Effector memory CD4-positive, alpha-beta T cell (primary cell): Measurements from ENCODE around the gene RRAGC.

Experiments
- DNase-seq, 3 donors: peaks; one replicate each; pipeline ENCODE4 v3.0.0-alpha.2; 2020
- H3K27ac ChIP-seq: 2 replicates; pipeline ENCODE4 v1.7.0; 2013; ENCODE audit warnings: mild to moderate bottlenecking, low read length, moderate library complexity; ENCODE audit not compliant: insufficient read depth, poor library complexity, severe bottlenecking
- H3K27me3 ChIP-seq: replicated peaks from 2 replicates; pipeline ENCODE4 v1.7.0; 2013; ENCODE audit warnings: mild to moderate bottlenecking, low read length; ENCODE audit not compliant: insufficient read depth, control insufficient read depth, poor library complexity, severe bottlenecking
- H3K36me3 ChIP-seq: 2 replicates; pipeline ENCODE4 v1.7.0; 2013; ENCODE audit warnings: mild to moderate bottlenecking, low read length, moderate library complexity; ENCODE audit not compliant: control insufficient read depth, insufficient read depth
- H3K4me1 ChIP-seq: 2 replicates; pipeline ENCODE4 v1.7.0; 2013; ENCODE audit warnings: low read length, mild to moderate bottlenecking; ENCODE audit not compliant: control insufficient read depth, insufficient read depth, poor library complexity, severe bottlenecking
- H3K4me3 ChIP-seq: 2 replicates; pipeline ENCODE4 v1.7.0; 2013; ENCODE audit warnings: low read length, low read depth, mild to moderate bottlenecking; ENCODE audit not compliant: insufficient read depth, poor library complexity, severe bottlenecking
- H3K9me3 ChIP-seq: 2 replicates; pipeline ENCODE4 v1.7.0; 2013; ENCODE audit warnings: mild to moderate bottlenecking, low read length, moderate library complexity; ENCODE audit not compliant: control insufficient read depth

RRAGC gene

DNA sequence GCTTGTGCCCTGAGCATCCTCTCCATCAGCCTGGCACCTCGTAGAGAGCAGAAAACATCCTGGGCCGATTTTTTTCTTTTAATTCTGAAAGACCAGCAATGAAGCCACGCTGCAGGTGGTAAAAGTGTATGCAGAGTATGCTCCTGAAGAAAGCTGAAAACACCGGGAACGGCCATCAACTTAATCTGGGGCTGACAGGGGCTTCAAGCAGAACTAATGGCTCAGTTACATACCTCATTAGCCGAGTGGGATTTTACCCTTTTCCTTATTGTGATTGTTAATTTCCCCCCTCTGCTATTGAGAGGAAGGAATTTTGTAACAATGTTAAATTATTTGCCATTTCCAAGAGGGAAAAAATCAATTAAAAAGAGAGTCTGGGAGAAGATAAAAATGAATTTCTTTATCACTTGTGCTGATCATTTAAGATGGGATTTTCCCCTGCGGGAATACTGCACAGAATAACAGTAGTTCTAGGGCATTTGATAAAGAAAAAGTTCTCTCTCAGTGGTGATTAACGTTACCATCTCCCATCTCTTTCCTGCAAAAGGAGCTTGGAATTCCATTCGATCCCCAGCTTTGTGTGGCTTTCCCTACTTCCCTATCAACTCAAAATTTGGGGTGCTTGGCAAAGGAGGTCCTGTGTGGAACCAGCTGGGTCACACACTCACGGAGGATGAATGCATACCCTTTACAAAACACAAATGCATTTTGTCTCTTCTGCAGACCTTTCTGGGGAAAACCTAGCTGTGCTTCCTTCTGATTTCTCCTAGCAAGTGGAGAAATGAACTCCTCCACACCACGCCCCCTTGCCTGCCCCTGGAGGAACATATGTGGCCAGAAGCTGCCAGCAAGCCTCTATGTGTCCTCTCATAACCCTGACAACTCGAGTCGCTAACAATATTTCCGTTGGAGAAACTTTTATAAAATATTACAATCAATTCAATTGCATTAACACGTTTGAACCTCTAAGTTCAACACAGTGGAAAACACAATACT is 70.9 kb downstream of the RRAGC start:
- H3K4me1 ChIP-seq = no peaks in the 10 kb centered on the region

More for the DNA sequence above, 70.9 kb downstream of the RRAGC start:
- Histone ChIP-seq H3K4me3 (no peak overlapping the region), H3K36me3 (no peaks in the 10 kb centered on the region), H3K27ac (no peak overlapping the region), H3K9me3 (peaks cover 4% of the 10 kb centered on the region), H3K27me3 (peaks cover 8% of the 10 kb centered on the region)
- no peak for DNase-seq
